Epithelial cell of esophagus (primary cell): ENCODE results near the gene TAL1.
"Not testable (repeated sequence)": the region's sequence is repeated elsewhere in the genome, so short reads cannot be mapped to it uniquely, and the experiment has no call there.

Experiments
- DNase-seq: peaks from one replicate; pipeline ENCODE4 v3.0.0; 2010; ENCODE audit warnings: low read depth
- H3K4me3 ChIP-seq: 2 replicates; pipeline ENCODE4 v1.5.1; 2011; ENCODE audit warnings: mild to moderate bottlenecking, low read length, control low read depth
- CTCF ChIP-seq: IDR thresholded peaks from 2 replicates; pipeline ENCODE4 v1.5.1; 2011; ENCODE audit warnings: low read depth, mild to moderate bottlenecking, low read length, control low read depth, inconsistent platforms; ENCODE audit not compliant: insufficient read depth; ENCODE audit errors: missing control alignments

TAL1 gene

GRCh38 chr1:47210666-47211065, 21.4 kb downstream of the TAL1 start:
- H3K4me3 ChIP-seq = no peak overlapping the region
- TF ChIP-seq CTCF = no peak
- peak; percentile 22 for DNase-seq

GRCh38 chr1:47209725-47210325, 22.2 kb downstream of the TAL1 start:
- no peak overlapping the region for H3K4me3 ChIP-seq
- DNase-seq = peak; percentile 59
- no peak for TF ChIP-seq CTCF

GRCh38 chr1:47209091-47209490, 22.9 kb downstream of the TAL1 start:
- no peak for DNase-seq
- H3K4me3 ChIP-seq = no peak overlapping the region
- TF ChIP-seq CTCF = no peak

GRCh38 chr1:47208374-47208850, 23.6 kb downstream of the TAL1 start:
- DNase-seq = no peak
- TF ChIP-seq CTCF = no peak
- H3K4me3 ChIP-seq = no peak overlapping the region

GRCh38 chr1:47207803-47208373, 24.1 kb downstream of the TAL1 start:
- no peak for TF ChIP-seq CTCF
- no peak overlapping the region for H3K4me3 ChIP-seq
- peak; percentile 39 for DNase-seq

- no peak overlapping the region for H3K4me3 ChIP-seq
- no peak for TF ChIP-seq CTCF
Measured at GRCh38 chr1:47205918-47206317, 26.1 kb downstream of the TAL1 start.

GRCh38 chr1:47203504-47203903, 28.5 kb downstream of the TAL1 start:
- DNase-seq = not testable (repeated sequence)

More at GRCh38 chr1:47205918-47206317, 26.1 kb downstream of the TAL1 start:
- DNase-seq = no peak

More at GRCh38 chr1:47203504-47203903, 28.5 kb downstream of the TAL1 start:
- not testable (repeated sequence) for H3K4me3 ChIP-seq
